CD4-positive, alpha-beta T cell treated with Interleukin-2 at 100 ng/mL for 4 hours (primary cell): ENCODE data around the gene OR10H4.
"Not testable (repeated sequence)": the region's sequence is repeated elsewhere in the genome, so short reads cannot be mapped to it uniquely, and the experiment has no call there.

ENCODE experiments used
- DNase-seq: peaks from one replicate; pipeline ENCODE4 v3.0.0-alpha.2; 2020; ENCODE audit warnings: low spot score

Gene OR10H4, protein sequence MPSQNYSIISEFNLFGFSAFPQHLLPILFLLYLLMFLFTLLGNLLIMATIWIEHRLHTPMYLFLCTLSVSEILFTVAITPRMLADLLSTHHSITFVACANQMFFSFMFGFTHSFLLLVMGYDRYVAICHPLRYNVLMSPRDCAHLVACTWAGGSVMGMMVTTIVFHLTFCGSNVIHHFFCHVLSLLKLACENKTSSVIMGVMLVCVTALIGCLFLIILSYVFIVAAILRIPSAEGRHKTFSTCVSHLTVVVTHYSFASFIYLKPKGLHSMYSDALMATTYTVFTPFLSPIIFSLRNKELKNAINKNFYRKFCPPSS

DNA sequence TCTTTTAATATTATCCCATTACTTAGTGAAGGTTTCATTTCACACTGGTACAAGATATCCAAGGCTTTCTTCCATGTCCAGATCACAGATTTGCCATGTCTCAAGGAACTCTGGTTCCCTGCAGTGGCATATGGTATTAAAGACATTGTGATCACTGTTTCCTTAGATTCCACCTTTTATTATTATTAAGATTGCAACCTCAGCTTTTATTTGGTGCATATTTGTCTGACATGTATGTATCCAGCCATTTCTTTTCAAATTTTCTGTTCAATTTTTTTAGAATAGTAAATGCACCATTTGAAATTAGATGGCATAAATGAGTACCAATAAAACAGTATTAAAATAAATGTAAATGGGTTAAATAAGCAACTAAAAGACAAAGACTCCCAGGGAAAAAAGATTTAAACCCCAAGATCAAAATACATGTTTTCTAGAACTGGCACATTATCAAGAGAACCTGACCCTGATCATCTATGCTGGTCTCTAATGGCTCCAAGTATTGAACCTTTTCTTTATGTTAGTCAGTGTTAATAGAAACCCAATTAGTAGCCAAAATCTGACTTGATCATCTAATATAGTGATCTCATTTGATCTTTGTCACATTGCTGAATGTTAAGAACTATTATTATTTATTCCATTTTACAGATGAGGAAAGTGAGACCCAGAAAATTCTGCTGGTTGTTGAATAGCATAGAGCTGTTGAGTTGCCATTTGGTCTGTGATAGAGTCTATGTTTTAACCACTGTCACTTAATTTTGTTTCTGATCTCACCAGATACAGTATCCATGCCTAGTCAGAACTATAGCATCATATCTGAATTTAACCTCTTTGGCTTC, at the start of gene OR10H4:
TSS of gene OR10H4 (plus strand) at position 786 of the 836 bp plus-strand sequence. CDS start at position 786, 0 bp downstream.
- no peak for DNase-seq

DNA sequence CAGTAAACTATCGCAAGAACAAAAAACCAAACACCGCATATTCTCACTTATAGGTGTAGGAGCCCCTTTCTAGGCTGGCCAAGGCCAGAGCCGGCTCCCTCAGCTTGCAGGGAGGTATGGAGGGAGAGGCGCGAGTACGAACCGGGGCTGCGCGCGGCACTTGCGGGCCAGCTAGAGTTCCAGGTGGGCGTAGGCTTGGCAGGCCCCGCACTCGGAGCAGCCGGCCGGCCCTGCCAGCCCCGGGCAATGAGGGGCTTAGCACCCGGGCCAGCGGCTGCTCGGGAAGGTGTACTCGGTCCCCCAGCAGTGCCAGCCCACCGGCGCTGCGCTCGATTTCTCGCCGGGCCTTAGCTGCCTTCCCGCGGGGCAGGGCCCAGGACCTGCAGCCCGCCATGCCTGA, 49.2 kb upstream of the OR10H4 start:
- not testable (repeated sequence) for DNase-seq

DNA sequence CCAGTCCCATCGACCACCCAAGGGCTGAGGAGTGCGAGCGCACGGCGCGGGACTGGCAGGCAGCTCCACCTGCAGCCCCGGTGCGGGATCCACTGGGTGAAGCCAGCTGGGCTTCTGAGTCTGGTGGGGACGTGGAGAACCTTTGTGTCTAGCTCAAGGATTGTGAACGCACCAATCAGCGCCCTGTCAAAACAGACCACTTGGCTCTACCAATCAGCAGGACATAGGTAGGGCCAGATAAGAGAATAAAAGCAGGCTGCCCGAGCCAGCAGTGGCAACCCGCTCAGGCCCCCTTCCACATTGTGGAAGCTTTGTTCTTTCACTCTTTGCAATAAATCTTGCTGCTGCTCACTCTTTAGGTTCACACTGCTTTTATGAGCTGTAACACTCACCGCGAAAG, 48.8 kb upstream of the OR10H4 start:
- DNase-seq: not testable (repeated sequence)

DNA sequence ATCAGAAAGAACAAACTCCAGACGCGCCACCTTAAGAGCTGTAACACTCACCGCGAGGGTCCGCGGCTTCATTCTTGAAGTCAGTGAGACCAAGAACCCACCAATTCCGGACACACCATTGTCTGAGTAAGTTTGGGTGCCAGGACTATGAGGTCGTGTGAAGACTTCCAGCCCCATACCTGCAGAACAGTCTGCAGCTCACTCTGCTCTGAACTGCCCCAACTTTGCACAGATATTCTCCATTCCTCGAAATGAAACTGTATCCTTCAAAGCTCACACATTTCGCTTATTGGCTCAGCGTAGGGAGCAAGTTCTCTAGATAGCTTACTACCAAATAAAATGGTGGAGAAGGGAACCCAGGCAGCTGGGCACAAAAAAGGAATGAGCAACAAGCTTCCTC, 48.3 kb upstream of the OR10H4 start:
- DNase-seq: no peak

DNA sequence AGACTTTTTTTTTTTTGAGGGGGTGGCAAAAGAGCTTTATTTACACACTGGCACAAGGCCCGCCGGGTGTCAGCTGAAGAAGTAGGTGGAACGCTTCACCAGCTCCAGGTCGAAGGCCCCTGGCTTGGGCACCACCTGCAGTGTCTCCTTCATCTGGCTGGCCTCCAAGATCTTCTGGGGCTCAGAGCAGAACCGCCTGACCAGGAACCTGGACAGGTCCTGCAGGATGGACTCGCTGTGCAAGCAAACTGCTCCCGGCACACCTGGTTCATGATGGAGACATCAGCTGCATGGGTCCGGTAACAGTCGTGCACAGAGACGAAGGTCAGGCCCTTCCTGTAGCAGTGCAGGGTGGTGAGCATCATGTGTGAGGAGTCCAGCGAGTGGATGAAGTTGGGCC, 46.6 kb upstream of the OR10H4 start:
- no peak for DNase-seq

GRCh38 chr19:15902898-15903297, 45.9 kb upstream of the OR10H4 start:
- not testable (repeated sequence) for DNase-seq

- DNase-seq: no peak
Observed at GRCh38 chr19:15905026-15905425, 43.8 kb upstream of the OR10H4 start.

GRCh38 chr19:15911599-15912235, 37.1 kb upstream of the OR10H4 start:
- no peak for DNase-seq

- DNase-seq: no peak
Observed at GRCh38 chr19:15913384-15913783, 35.4 kb upstream of the OR10H4 start.

DNA sequence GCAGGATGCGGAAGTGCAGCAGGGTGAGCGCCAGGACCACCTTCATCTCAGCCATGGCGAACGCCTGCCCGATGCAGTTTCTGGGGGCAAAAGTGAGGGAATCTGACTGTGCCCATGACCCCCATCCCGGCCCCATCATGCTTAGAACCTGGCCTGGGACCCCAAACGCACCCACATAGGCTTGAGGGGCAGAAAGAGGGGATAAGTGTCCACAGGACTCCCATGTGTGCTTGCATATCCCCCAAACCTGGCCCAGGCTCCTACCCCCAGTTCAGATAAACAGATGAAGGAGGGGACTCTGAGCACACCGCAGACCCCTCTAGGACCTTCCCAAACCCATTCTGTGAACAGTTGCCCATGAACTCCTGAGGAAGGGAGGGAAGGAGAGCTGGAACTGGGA, 35.0 kb upstream of the OR10H4 start:
- DNase-seq: no peak

DNA sequence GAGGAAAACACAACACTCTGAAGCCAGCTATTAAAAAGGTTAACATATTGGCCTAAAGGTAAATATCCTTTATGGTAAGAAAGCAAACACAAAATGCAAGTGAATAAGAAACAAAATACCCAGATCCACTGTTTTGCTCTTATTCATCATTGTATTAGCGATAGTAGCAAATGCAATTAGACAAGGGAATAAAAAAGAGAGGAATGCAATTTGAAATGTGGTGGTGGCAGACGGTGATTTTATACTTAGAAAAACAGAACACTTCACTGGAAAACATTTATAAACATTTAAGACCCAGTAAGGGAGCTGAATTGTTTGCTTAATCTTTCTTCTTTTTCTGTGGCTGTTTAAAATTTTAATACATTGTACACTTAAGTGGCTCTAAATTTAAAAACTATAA, 33.7 kb upstream of the OR10H4 start:
- DNase-seq: no peak

DNA sequence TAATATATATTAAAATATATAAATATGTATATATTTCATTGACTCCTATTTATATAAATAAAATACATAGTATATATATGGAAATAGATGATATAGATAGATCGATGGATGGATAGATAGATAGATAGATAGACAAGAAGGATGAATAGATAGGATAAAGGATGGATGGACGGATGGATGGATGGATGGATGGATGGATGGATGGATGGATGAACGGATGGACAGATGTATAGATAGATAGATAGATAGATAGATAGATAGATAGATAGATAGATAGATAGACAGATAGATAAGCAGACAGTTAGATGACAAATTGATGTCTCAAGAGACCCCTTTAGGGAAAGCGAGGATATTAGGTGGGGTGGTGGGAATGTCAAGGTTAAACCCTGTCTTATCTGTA, 29.6 kb upstream of the OR10H4 start:
- no peak for DNase-seq

GRCh38 chr19:15922021-15922420, 26.8 kb upstream of the OR10H4 start:
- DNase-seq: no peak

DNA sequence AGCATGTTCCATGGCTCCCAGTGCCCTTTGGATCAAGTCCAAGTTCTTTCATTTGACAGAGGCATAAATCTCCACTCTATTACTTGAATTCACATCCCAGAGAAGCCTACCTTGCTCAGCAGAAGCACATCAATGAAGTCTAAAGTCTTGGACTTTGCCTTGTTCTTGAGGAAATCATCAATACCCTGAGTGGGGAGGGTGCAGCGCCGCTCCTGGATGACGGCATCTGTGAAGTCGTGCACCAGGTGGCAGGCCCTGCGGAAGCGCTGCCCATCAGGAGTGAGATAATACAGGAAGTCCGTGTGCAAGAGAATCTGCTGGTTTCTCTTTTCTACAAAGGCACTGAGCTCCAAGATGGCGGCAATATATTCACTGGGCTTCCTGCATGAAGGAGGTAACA, 25.1 kb upstream of the OR10H4 start:
- no peak for DNase-seq

DNA sequence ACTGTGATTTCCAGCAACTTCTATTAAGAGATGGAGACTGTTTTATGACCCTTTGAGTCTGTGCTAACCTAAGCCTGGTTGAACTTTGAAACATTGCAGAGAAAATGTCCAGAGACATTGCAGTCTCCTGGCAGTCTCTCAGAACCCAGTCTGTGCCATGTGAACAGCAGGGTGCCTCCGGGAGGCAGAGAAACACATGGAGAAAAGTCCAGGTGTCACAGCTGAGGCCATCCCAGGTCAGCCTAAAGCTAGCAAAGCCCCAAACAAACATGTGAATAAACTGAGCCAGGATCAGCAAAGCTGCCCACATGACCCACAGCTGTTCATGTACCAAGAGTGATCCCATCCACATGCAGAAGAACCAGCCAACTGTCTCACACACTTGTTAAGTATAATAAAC, 22.3 kb upstream of the OR10H4 start:
- no peak for DNase-seq

GRCh38 chr19:15928321-15928720, 20.5 kb upstream of the OR10H4 start:
- no peak for DNase-seq

DNA sequence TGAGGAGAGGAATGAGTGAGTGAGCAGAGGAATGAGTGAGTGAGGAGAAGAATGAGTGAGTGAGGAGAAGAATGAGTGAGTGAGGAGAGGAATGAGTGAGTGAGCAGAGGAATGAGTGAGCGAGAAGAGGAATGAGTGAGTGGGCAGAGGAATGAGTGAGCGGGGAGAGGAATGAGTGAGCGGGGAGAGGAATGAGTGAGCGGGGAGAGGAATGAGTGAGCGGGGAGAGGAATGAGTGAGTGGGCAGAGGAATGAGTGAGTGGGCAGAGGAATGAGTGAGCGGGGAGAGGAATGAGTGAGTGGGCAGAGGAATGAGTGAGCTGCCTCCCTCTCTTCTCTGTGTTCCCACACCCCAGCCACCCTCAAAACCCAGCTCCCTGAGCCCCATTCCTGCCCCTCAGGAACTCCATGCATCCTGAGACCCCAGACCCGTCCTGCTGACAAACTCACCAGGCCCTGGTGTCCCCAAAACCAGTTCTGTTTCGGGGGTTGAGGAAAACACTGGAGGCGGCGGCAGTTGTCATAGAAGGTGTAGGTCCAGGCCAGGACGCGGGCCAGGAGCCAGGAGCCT, 15.0 kb upstream of the OR10H4 start:
- DNase-seq: not testable (repeated sequence)

GRCh38 chr19:15934332-15935078, 14.3 kb upstream of the OR10H4 start, which contains the start of gene CYP4F11:
Gene CYP4F11 (minus strand): TSS chr19:15934529. CDS start chr19:15934408, 121 bp downstream.
- DNase-seq: no peak

GRCh38 chr19:15935167-15935702, 13.6 kb upstream of the OR10H4 start:
- no peak for DNase-seq

DNA sequence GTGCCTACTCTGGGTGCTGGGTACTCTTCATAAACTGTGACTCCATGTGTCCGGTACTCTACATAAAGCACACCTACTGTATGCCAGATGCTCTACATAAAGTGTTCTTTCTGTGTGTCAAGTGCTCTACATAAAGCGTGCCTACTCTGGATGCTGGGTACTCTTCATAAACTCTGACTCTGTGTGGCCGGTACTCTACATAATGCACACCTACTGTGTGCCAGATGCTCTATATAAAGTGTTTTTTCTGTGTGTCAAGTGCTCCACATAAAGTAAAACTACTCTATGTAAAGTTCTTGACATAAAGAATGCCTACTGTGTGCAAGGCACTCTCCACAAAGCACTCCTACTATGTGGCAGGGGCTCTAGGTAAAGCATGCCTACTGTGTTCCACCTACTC, 12.6 kb upstream of the OR10H4 start:
- DNase-seq: no peak

GRCh38 chr19:15936950-15937349, 11.9 kb upstream of the OR10H4 start:
- no peak for DNase-seq
